ENCODE results near the gene ATP1B4.

Gene ATP1B4

GRCh38 chrX:120377715-120378114 is 15.8 kb downstream of the ATP1B4 start:
- no peak for DNase-seq

GRCh38 chrX:120378570-120378969 is 16.7 kb downstream of the ATP1B4 start:
- DNase-seq = no peak

GRCh38 chrX:120379937-120380681 is 18.2 kb downstream of the ATP1B4 start:
- no peak for DNase-seq

GRCh38 chrX:120380699-120381098 is 18.8 kb downstream of the ATP1B4 start:
- DNase-seq = peak; percentile 25 to 59

- no peak for DNase-seq
These were observed 39.4 kb downstream of the ATP1B4 start for GRCh38 chrX:120401301-120401700.

- no peak for DNase-seq
These were observed 40.5 kb downstream of the ATP1B4 start for GRCh38 chrX:120402369-120402768.

- DNase-seq = no peak
These were observed 44.7 kb downstream of the ATP1B4 start for GRCh38 chrX:120406638-120407037.

GRCh38 chrX:120408168-120408567 is 46.3 kb downstream of the ATP1B4 start:
- DNase-seq = no peak

- peak; percentile 2 to 19 for DNase-seq
These were observed 57.6 kb downstream of the ATP1B4 start for GRCh38 chrX:120419463-120419862.

- no peak for DNase-seq
These were observed 64.7 kb downstream of the ATP1B4 start for GRCh38 chrX:120426599-120426998.

- peak in 1 of 2 donors; percentile 2 for DNase-seq
These were observed 66.4 kb downstream of the ATP1B4 start for GRCh38 chrX:120428309-120428708.

GRCh38 chrX:120429776-120430540 is 68.1 kb downstream of the ATP1B4 start:
- DNase-seq = no peak
